ENCODE data around the gene NMUR1. TPM values are rescaled to one million over a fixed set of nuclear protein-coding genes. Genes with fewer than 3 reads are reported as not detected.
A peak's percentile ranks its signal among the peaks of the same experiment; 100 is the strongest.

The NMUR1 gene
- total RNA-seq, 4 donors from 2014 or later, result 0.41 to 0.67 TPM; not detected in 2

DNA sequence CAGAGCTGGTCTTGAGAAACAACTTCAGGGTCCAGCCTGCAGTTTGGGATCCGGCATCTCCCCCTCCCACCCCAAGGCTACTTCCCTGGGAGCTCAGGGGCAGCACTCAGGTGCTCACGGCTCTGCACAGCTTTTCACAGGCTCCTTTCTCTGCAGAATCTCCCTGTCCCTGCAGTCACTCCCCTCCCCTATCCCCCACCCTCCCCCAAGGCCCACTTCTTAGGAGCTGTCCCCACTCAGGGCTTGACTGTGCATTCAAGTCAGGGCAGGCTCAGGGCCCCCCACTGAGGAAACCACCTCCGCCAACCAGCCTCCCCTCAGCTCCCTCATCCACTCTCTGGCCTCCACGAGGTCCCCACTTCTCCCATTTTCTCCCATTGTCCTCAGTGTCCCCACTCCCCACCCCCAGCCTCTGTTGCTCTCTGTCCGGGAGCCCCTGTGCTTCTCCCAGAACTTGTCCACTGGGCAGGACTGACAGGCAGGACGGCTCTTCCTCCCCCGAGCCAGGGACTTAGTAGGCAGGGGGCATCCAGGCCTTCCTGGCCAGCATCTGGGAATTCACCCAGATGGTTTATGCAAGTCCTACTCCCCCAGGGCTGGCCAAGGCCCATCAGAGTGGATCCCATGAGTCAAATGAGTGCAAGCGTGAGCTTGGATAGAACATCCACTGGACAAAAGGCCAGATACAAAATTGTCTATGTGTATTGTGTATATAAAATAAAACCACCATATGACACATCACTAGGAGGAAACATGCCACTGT lies 7.6 kb downstream of the NMUR1 start:
- no peak overlapping the region for H3K4me3 ChIP-seq
- no peaks in the 10 kb centered on the region for H3K36me3 ChIP-seq
- H3K9me3 ChIP-seq, result no peaks in the 10 kb centered on the region
- intact Hi-C loops (cut with DNase I; ENCODE audit: low total_unique reads), result no loop called here
- DNase-seq, result peak; percentile 43 to 58
- TF ChIP-seq, protein P1, sequence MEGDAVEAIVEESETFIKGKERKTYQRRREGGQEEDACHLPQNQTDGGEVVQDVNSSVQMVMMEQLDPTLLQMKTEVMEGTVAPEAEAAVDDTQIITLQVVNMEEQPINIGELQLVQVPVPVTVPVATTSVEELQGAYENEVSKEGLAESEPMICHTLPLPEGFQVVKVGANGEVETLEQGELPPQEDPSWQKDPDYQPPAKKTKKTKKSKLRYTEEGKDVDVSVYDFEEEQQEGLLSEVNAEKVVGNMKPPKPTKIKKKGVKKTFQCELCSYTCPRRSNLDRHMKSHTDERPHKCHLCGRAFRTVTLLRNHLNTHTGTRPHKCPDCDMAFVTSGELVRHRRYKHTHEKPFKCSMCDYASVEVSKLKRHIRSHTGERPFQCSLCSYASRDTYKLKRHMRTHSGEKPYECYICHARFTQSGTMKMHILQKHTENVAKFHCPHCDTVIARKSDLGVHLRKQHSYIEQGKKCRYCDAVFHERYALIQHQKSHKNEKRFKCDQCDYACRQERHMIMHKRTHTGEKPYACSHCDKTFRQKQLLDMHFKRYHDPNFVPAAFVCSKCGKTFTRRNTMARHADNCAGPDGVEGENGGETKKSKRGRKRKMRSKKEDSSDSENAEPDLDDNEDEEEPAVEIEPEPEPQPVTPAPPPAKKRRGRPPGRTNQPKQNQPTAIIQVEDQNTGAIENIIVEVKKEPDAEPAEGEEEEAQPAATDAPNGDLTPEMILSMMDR (IDR thresholded peaks at IDR 0.05), result no peak
- no peak for TF ChIP-seq POLR2A (IDR thresholded peaks at IDR 0.05)
- H3K27ac ChIP-seq, result no peak overlapping the region
- H3K4me1 ChIP-seq, result no peaks in the 10 kb centered on the region
- H3K27me3 ChIP-seq, result no peaks in the 10 kb centered on the region

DNA sequence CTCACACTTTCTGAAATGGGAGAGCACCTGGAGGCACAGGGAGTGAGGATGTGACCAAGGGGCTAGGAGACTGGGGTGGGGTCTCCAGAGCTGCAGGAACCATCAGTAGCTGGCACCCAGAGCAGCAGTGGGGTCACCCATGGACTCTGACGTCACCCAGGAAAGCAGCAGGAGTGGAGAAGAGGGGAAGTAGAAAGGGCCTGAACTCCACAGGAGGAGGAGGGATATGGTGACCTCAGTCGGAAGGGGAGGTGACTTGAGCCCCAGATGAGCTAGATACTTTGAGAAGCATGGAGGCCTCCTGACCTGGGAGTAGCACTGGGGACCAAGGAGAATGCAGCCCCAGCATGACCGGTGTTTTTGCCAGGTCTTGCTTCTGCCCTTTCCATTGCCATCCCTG lies 8.8 kb downstream of the NMUR1 start:
- no peaks in the 10 kb centered on the region for H3K27me3 ChIP-seq
- no peak overlapping the region for H3K4me3 ChIP-seq
- no peaks in the 10 kb centered on the region for H3K4me1 ChIP-seq
- no peaks in the 10 kb centered on the region for H3K36me3 ChIP-seq
- H3K27ac ChIP-seq, result no peak overlapping the region
- intact Hi-C loops (cut with DNase I; ENCODE audit: low total_unique reads), result no loop called here
- no peak for TF ChIP-seq POLR2A (IDR thresholded peaks at IDR 0.05)
- TF ChIP-seq, protein P1 (IDR thresholded peaks at IDR 0.05), result no peak
- no peak for DNase-seq
- H3K9me3 ChIP-seq, result no peaks in the 10 kb centered on the region

DNA sequence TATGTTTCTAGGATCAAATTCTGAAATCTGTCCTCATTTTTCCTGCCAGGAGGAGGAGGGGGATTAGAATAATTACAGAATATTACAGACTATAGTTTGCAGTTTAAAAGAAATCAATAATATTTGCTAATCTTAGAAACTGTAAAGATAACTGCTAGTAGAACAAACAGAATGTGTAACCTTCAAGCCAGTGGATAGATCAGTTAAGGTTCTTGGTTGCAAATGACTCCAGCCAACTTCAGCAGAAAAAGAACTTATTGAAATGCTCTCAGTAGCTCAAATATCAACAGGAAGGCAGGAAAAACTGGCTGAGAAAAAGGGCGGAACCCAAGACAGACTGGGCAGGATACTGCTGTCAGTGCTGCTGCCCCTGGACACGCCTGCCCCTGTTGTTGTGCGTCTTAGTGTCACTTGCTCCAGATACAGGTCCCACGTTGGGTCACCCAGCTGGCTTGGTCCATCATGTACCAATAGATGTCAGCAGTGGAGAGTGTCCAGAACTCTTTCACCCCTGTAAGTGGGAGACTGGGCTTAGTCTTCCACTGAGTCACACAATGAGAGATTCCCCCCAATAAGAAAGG lies 10.2 kb downstream of the NMUR1 start:
- H3K36me3 ChIP-seq, result no peaks in the 10 kb centered on the region
- no peaks in the 10 kb centered on the region for H3K4me1 ChIP-seq
- no peak for DNase-seq
- H3K27me3 ChIP-seq, result no peaks in the 10 kb centered on the region
- no peak overlapping the region for H3K4me3 ChIP-seq
- no peak overlapping the region for H3K27ac ChIP-seq
- no peaks in the 10 kb centered on the region for H3K9me3 ChIP-seq
- intact Hi-C loops (cut with DNase I; ENCODE audit: low total_unique reads), result no loop called here
- TF ChIP-seq, protein P1 (IDR thresholded peaks at IDR 0.05), result no peak
- TF ChIP-seq POLR2A (IDR thresholded peaks at IDR 0.05), result no peak

DNA sequence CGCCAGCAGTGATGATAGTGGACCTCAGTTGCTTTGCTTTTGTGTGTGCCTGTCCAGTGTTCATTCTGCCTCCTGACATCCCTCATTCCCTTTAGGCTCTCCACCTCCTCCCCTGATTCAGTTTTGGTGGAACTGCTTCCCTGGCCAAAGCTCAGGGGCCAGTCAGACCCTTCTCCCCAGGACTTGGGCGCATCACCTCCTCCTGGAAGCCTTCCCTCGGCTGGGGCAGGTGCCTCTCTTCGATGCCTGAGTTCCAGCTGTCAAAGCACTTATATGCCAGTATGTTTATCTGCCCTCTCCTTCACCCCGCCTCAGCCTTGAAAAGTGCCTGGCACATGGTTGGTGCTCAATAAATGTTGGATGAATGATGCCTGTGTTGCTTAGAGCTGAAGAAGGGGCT lies 11.5 kb downstream of the NMUR1 start:
- Histone ChIP-seq H3K36me3 (no peaks in the 10 kb centered on the region), H3K27ac (no peak overlapping the region), H3K4me1 (no peaks in the 10 kb centered on the region), H3K27me3 (no peaks in the 10 kb centered on the region), H3K9me3 (no peaks in the 10 kb centered on the region), H3K4me3 (no peak overlapping the region)
- TF ChIP-seq, protein P1 (IDR thresholded peaks at IDR 0.05), result no peak
- no peak for TF ChIP-seq POLR2A (IDR thresholded peaks at IDR 0.05)
- DNase-seq, result no peak
- intact Hi-C loops (cut with DNase I; ENCODE audit: low total_unique reads), result no loop called here

DNA sequence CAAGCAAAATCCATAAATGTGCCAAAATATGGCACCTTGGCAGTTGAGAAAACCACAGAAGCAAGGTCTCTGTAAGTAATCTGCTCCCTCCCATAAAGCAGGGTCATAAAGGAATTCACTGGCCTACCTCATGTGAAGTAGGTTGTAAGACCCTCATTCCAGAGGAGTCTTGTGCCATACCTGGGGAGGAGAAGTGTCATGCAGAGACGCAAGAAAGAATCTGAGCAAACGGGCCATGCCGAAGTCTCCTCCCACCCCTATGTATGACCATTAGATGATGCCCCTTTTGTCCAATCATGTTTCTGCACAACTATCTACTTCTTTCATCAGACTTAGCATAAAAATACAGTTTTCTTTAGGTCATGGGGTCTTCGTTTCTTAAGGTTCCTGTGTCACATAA lies 14.6 kb downstream of the NMUR1 start:
- Histone ChIP-seq H3K4me3 (no peak overlapping the region), H3K27ac (no peak overlapping the region), H3K36me3 (no peaks in the 10 kb centered on the region), H3K4me1 (no peaks in the 10 kb centered on the region), H3K27me3 (no peaks in the 10 kb centered on the region), H3K9me3 (no peaks in the 10 kb centered on the region)
- TF ChIP-seq, protein P1 (IDR thresholded peaks at IDR 0.05), result no peak
- no peak for TF ChIP-seq POLR2A (IDR thresholded peaks at IDR 0.05)
- DNase-seq, result no peak
- intact Hi-C loops (cut with DNase I; ENCODE audit: low total_unique reads), result no loop called here

Data from uterus (tissue), 4 donors.